ENCODE results near the gene LSAMP.

DNA sequence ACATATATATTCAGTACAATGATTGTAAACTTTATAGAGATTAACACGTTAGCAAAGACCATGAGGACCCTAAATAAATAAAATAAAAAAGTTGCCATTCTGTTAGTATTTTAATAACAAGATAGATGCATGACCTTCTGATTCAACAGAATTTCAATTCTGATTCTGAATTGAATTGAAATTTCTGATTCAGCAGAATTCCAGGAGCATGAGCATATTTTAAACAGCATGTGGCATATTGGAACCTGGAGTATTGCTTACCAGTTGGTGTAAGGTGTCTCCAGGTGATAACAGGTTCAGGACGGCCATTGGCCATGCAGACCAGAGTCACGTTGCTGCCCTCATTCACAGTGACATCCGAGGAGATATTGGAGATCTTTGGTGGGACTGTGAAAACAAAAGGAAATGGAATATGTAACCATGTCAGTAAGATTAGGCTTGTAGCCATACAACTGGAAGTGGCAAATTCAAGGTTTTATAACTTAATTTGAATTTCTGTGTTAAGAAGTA, 426.0 kb downstream of the LSAMP start:
- TF ChIP-seq POLR2A (IDR thresholded peaks at IDR 0.05; ENCODE audit: low read depth) (no peak), POLR2AphosphoS5 (IDR thresholded peaks at IDR 0.05) (no peak), EP300 (IDR thresholded peaks at IDR 0.05) (no peak)
- TF ChIP-seq, protein P1, sequence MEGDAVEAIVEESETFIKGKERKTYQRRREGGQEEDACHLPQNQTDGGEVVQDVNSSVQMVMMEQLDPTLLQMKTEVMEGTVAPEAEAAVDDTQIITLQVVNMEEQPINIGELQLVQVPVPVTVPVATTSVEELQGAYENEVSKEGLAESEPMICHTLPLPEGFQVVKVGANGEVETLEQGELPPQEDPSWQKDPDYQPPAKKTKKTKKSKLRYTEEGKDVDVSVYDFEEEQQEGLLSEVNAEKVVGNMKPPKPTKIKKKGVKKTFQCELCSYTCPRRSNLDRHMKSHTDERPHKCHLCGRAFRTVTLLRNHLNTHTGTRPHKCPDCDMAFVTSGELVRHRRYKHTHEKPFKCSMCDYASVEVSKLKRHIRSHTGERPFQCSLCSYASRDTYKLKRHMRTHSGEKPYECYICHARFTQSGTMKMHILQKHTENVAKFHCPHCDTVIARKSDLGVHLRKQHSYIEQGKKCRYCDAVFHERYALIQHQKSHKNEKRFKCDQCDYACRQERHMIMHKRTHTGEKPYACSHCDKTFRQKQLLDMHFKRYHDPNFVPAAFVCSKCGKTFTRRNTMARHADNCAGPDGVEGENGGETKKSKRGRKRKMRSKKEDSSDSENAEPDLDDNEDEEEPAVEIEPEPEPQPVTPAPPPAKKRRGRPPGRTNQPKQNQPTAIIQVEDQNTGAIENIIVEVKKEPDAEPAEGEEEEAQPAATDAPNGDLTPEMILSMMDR (IDR thresholded peaks at IDR 0.05), result no peak

All from esophagus muscularis mucosa (tissue), 4 donors.